GM20431 (cell line): ENCODE measurements around the gene C14orf93.

ENCODE experiments used
- in situ Hi-C: fragments of 300-500 bp; cut with MseI, MboI; formaldehyde crosslinking; loops from one replicate; pipeline ENCODE4 v1.15.0; 2020; ENCODE audit warnings: low sequenced_read_pairs; ENCODE audit not compliant: unreplicated experiment

Gene C14orf93

DNA sequence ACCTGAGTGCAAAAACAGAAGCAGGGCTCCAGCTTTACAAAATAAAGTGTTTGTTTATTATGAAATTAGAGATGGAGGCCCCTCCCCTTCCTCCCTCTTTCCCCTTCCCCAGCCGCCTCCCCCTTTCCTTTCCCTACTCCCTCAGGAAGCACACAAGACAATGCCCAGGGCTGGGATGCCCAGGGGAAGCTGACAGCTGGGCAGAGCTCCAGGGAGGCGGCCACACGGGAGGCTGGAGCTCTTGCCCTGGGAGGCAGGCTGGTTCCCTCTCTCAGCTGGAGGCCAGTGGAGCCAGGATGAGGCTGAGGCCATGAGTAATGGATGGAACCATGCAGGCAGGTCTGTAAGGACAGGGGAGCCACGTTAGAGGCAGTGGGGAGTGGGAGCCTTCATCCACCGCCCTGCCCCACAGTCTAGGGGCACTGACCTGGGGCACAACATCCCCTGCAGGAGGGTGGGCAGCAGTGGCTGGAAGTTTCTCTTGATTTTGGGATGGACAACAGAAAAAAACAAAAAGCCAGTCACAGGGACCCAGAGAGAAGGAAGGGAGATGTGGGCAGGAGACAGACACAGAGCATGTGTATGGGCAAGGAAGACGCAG, 37.2 kb upstream of the C14orf93 start:
- in situ Hi-C loops: no loop called here

DNA sequence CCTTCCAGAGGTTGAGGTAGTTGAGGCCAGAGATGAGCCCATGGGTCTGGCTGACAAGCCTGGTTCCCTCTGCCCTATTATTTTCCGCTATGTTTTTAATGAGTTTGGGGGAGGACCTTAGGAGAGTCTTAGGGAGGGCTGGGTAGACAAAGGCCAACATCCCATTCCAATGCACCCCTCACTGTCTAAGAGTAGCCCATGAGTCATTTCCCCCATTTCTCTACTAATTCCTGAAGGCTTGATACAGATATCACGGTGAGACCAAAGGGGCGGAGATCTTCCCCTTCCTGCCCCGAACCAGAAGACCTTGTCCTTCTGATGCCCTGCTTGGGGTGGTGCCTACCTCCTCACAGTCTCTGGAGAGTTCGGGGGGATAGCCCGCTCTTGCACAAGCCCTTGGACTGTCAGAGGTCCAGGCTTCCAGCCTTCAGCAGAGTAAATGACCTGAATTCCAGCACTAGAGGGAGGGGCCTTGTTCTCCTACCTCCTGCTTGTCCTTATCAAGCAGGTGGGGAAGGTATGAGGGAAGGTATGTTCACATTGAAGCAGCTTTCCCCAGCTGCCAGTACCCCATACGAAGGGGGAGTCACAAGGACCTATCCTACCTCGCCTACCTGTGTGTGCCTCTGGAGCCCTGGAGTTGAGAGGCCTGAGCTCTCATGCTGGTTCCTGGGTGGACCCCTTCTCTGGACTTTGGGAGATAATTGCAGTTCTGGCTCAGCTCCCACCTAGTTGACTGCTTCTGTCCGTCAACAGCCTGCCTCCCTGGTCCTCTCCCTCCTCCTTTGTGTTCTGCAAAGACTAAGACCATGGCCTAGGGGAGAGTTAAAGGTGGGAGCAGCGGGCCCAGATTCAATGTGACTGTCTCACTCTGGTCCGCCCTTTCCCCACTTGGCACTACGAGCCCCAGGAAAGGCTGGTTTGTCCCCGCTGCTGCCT, 35.7 kb upstream of the C14orf93 start:
- in situ Hi-C loops: no loop called here

DNA sequence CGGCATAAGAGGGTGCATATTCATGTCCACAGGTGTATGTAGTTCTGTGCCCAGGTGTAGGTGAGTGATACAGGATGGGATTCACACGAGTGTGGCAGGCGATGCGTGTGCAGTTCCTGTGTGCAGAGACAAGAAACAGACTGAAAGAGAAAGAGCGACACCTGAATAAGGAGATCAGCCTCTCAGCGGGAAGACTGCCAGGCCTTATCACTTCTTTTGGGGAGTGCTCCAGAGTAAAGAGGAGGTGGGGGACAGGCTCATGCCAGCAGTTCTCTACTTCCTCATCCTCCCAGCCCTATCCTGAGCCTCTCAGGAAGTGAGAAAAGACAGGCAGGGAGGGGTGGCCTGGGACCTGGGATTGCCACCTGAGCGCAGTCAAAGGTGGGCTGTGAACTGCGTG, 34.9 kb upstream of the C14orf93 start:
- in situ Hi-C loops: no loop called here

DNA sequence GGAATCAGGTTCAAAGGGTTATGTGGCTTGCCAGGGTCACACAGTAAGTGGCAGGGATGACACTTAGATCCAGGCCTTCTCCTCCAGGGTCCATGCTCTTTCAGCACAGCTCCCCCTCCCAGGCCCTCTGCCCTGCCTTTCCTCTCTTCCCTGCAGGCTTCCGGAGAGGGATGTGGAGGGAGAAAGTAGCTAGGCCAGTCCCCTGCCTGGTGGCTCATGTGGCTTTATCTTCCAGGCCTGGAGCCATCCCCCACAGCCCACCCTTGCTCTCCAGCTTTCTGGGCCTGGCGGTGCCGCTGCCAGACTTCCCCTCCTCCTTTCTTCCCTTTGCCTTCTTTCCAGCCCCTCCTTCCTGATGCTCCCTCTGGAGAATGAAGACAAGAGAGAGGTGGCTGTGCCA, 33.8 kb upstream of the C14orf93 start:
- in situ Hi-C loops: no loop called here

DNA sequence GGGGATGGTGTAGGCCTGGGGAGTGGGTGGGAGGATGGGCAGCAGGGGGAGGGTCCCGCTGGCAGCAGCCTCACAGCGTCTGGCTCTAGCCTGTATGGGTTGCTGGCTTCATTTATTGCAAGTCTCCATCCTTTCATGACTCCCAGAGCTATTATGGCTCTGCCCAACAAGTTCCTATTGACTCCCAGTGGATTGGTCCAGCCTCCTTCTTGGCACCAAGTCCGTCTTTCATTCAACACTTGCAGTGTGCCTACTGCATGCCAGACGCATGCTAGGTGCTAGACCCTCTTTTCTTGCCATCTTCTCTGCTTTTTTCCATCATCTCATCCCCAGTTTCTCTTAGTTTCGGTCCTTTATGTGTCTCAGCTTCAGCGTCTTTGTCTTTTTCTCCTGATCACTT, 33.2 kb upstream of the C14orf93 start:
- in situ Hi-C loops: no loop called here

DNA sequence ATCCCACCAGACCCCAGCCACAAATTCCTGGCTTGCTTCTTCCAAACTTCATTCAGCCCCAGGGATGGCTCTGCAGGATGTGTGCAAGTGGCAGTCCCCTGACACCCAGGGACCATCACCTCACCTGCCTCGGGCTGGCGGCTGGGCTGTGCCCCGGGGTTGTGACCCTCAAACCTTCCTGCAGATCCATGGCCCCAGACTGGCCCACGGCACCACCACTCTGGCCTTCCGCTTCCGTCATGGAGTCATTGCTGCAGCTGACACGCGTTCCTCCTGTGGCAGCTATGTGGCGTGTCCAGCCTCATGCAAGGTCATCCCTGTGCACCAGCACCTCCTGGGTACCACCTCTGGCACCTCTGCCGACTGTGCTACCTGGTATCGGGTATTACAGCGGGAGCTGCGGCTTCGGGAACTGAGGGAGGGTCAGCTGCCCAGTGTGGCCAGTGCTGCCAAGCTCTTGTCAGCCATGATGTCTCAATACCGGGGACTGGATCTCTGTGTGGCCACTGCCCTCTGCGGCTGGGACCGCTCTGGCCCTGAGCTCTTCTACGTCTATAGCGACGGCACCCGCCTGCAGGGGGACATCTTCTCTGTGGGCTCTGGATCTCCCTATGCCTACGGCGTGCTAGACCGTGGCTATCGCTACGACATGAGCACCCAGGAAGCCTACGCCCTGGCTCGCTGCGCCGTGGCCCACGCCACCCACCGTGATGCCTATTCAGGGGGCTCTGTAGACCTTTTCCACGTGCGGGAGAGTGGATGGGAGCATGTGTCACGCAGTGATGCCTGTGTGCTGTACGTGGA, 32.4 kb upstream of the C14orf93 start, which contains the start of gene PSMB11:
Gene PSMB11, plus strand, starts transcription at position 51 of the 804 bp plus-strand sequence. Its CDS starts 14 bp downstream, at position 65.
- in situ Hi-C loops: no loop called here

DNA sequence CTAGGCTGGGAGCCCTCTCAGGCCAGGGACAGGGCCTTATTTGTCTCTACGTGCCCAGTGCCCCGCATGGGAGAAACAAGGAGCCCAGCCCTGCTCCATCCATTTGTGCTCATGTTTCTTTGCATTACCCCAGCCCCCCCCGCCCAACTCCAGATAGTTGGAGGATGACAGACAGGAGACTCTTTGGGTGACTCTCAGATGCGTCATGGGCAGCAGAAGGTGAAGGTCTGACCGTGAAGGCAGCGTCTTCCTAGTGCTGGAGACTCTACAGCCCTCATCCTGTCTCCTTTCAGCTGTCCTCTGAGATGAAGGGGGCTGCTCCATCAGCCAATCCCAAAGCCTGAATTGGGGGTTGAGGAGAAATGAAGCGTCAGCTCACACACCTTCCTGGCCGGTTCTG, 31.8 kb upstream of the C14orf93 start:
- in situ Hi-C loops: no loop called here

DNA sequence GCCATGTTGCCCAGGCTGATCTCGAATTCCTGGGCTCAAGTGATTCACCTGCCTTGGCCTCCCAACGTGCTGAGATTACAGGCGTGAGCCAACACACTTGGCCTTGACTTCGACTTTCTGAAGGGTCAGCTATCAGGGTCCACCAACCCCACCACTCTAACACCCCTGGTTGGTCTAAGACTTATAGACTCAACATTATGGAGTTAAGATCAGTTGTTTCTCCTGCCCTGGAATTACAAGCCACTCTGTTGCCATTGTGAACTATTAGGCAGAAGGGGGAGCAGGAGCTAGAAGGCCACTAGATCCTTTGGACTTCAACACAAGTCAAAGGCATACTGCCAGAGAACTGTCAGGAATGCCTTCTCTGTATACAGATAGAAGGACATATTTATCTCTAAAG, 30.2 kb upstream of the C14orf93 start:
- in situ Hi-C loops: no loop called here

DNA sequence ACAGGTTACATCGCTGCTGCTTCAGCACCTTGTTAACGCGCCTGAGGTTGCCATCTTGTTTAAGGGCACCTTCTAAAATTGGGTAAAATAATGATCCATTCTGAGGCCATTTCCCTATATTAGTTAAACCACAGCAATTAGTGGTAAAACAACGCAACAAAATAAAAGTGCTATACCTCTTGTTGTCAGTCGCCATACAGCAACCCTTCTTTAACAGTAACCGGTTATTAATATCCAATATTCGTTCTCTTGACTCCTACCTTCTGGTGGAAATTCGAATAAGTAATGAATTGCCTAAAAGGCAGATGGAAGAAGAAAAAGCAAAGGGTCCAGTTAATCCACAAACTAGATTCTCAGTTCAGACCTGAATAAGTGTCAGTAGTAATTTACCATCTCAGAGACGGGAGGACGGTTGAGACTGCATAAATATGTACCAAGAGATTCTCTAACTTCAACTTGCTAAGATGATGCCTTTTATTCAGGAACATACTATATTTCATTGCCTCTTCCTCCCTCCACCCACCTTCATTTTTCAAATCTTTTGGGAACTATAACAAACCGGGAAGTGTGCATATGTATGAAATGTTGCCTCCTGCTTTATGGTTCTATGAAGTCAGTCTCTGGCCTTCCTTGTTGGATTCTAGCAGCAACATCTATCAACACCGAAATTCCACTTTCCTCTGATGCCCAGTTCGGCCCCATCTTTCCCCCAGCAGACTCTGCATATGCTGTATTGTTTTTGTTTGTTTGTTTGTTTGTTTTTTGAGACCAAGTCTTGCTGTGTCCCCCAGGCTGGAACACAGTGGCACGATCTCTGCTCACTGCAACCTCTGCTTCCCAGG, 25.6 kb upstream of the C14orf93 start:
- in situ Hi-C loops: no loop called here

DNA sequence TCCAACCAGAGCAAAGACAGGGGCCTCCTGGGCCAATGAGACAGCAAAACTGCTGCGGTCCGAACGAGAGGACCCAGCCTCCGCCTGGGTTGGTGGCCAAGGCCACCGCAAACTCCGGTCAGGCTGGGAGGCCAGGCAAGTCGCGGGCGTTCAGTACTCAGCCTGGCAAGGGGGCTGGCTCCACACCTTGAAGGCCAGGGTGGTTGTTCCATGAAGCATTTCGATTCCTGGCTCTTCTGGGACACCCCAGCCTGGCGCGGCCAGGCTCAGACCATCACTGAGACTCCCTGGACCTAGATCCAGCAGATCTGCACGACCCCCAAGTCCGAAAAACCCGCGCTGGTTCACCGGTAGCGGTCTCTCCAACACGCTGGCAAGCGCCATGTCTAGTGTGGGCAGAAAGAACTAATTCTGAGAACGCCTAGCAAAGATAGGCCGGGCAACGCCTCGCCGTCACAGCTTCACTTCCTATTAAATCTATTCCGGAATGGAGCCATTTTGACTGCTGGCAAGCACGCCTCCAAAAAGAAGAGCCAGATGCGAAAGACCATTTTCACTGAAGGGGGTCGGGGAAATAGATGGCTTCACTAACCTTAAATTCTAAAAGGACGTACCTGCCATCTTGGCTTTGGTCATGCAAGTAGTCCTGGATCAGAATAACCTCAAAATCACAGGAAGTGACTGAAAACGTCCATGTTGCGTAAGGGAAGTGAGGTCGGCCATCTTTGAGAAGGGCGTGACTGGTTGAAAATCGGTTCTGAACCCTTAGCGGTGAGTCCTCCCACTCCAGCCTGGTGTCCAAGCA, 24.8 kb upstream of the C14orf93 start, which contains the start of gene PSMB5:
Gene PSMB5, minus strand, starts transcription at position 403 of the 805 bp plus-strand sequence. Its CDS starts 19 bp downstream, at position 384.
- in situ Hi-C loops: no loop called here

DNA sequence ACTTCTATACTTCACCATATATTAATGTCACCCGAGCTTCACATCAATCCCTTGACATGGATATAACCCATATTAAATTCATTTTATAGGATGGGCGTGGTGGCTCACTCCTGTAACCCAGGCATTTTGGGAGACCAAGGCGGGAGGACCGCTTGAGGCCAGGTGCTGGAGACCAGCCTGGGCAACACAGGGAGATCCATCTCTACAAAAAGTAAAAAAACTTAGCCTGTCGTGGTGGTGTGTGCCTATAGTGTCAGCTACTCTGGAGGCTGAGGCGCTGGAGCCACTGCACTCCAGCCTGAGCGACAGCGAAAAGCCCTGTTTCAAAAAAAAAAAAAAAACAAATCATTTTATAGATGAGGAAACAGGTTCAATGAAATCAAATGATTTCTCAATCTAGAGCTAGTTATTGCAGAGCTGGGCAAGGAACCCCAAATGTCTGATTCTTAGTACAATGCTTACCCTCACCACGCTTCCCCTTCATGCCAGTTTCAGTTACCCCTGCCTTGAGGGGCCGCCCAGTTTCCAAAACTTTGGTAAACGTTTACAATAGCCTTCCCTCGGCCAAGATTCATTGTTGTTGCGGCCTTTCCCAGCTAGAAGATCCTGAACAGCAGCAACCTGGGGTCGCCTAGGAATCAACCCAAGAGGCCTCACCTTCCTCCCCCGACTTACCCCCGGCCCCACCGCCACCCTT, 24.0 kb upstream of the C14orf93 start:
- in situ Hi-C loops: no loop called here

DNA sequence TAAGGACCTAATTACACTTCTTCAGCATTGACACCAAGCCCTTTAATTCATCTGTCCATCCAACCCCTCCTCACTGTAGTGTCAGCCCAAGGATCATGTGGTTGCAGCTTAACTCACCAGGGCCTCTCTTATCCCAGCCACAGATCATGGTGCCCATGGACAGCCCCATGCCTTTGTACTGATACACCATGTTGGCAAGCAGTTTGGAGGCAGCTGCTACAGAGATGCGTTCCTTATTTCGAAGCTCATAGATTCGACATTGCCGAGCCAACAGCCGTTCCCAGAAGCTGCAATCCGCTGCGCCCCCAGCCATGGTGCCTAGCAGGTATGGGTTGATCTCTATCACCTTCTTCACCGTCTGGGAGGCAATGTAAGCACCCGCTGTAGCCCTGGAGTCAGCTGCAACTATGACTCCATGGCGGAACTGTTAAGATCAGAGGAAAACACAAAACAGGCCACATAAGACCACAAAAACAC, 23.3 kb upstream of the C14orf93 start:
- in situ Hi-C loops: no loop called here

DNA sequence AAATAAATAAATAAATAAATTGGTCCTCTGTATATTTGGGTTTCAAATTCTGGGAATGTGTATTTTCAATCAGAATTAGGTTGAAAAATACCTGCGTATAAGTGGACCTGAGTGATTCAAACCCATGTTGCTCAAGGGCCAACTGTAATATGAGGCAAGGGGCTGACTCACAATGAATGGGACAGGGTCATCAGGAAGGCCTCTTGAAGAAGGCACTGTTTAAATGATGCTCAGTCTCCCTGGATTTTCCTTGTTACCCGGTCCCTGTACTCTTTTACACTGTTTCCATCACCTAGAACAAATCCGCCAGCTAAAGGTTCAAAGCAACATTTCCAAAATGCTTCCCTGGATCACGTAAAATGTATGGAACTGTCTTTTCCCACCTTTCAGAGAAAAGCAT, 21.0 kb upstream of the C14orf93 start:
- in situ Hi-C loops: no loop called here

DNA sequence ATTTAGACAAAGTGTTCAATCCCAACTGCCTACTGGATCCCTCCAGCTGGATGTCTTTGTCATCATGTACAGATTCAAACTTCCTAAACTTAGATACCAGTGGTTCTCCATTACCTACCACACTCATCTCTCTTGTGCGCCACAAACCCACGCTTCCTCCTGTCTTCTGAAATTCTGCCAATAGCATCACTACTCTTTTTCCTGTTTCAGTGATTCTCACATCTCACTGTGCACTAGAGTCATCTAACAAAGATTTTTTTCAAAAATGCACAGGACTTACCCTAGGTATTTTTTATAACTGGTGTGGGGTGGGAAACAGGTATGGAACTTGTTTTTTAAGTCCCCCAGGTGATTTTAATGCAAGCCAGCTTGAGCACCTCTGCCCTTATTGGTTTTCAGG, 18.9 kb upstream of the C14orf93 start:
- in situ Hi-C loops: no loop called here

DNA sequence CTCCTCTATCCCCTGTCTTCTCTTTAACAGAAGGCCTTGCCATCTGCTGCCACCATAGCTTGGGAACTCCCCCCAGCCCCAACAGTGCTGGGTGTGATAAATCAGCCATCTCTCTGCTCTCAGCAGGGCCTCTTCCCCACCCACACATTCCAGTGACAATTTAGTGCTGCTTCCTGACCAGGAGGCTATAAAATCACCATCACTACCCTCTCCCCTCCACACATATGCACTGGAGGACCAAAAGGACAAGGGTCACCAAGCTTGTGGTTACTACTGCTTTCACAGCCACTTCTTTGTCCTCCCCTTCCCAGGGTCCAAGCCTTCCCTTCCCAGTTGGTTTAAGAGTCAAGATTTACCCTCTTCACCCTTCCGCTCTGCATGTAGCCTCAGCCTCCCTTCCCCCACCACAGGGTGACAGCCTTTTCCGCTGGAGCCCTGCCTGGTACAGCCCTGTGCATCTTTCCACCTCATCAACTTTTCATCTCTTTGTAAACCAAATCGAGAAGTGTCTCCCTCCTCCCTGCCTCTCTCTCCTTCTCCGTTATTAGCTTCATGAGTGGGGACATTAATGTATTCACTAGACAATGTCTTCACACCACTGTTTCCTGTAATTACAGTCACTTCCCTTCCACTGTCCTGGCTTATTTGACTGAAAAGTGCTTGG, 15.3 kb upstream of the C14orf93 start:
- in situ Hi-C loops: no loop called here

DNA sequence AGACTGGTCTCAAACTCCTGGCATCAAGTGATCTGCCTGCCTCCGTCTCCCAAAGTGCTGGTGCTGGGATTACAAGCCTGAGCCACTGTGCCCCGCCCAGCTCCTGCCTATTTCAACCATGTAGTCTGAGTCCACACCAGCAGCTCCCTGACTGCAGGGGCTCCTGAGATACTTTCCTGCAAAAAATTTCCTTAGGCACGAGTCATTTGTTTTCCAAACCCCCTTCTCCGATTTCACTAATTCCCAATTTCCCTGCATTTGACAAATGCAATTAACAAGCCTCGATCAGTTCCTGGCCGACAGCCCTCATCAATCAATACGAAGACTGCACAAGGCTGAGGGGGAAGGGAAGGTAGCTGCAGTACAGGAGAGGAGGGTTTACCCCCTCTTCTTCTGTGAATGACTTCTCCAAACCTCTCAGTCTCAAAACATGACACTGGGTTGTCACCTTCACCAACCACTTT, 14.7 kb upstream of the C14orf93 start:
- in situ Hi-C loops: no loop called here

DNA sequence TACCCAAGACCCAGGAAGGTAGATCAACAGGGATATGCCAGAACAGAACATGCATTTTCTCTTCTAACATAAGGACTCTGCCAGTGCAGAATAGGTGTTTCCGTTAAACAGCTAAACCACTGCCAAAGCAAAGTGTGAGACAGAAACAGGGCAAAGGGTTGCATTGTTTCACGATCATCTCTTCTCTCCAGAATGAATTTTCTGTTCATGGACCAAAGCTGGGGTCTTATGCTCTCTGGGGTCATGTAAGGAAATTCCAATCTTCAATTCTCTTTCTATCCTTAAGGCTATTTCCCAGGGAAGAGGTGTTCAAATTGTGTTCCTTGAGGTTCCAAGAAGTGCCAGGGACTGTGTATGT, 13.8 kb upstream of the C14orf93 start:
- in situ Hi-C loops: no loop called here
